Activated T-cell treated with anti-CD3 and anti-CD28 coated beads for 48 hours (primary cell): ENCODE results near the gene MAPKAPK2.
"Not testable (repeated sequence)": the region's sequence is repeated elsewhere in the genome, so short reads cannot be mapped to it uniquely, and the experiment has no call there.

Experiments used
- DNase-seq: peaks from one replicate; pipeline ENCODE4 v3.0.0-alpha.2; 2020; ENCODE audit warnings: low read depth

MAPKAPK2 gene

DNA sequence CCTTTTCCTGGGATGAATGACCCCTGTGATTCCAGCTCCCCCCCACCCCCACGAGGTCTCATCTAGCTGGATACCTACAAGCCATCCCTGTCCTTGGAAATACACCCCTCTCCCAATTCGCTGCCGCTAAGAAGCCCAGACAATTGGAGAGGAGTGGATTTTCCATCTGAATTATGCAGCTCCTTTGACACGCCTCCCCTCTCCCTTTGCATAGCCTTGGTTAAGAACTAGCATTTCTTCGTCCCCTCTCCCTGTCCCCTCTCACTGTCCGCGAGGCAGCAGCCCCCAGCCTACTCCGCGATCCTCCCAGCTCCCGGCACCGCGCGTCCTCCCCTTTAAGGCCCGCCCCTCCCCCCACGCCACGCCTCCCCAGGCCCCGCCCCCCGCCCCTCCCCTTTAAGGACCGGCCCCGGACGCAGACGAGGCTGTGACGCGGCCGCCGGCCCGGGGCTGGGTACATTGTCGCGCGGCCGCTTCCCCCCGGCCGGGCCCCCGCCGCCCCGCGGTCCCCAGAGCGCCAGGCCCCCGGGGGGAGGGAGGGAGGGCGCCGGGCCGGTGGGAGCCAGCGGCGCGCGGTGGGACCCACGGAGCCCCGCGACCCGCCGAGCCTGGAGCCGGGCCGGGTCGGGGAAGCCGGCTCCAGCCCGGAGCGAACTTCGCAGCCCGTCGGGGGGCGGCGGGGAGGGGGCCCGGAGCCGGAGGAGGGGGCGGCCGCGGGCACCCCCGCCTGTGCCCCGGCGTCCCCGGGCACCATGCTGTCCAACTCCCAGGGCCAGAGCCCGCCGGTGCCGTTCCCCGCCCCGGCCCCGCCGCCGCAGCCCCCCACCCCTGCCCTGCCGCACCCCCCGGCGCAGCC lies at the start of gene MAPKAPK2:
TSS of gene MAPKAPK2 (plus strand) at position 428 of the 856 bp plus-strand sequence. CDS start at position 753, 325 bp downstream.
- DNase-seq = peak; percentile 72

- DNase-seq = peak; percentile 93
Measured at GRCh38 chr1:206635080-206635977, 49.4 kb upstream of the MAPKAPK2 start, which contains the start of gene DYRK3. Gene DYRK3, plus strand, starts transcription at chr1:206635536. Its CDS starts 168 bp downstream, at chr1:206635704.

DNA sequence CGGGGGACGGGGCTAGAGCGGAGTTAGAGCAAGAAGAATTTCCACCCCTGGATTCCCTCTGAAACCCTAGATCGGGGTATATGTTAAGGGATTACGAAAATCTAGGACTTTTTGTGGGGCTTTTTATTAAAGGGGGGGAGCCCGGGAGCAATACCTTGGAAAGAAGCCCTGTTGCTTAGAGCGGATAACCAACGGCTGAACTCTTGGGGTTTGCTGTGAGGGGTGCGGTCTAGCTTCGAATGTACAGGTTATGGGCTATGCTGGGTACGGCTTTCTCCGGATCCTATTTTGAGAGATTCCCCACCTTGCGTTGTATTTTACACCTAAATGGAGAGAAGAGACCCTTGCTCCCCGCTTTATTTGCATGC lies 48.7 kb upstream of the MAPKAPK2 start:
- DNase-seq = no peak

DNA sequence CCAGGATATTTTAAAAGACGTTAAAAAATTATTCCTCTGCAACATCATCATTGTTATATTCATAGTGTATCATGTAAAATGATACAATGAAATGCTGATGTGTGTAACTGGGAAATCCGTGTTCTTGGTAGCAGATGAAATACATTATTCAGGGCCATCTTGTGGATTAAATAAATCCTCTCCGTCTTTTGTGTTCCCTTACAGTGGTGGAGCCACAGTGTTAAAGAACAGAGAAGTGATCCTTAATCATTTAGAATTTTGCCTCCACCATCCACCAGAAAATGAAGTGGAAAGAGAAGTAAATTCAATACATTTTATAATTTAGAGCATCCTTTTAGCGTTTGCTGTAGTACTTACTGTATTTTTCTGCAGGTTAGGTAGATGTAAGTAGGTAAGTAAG lies 48.0 kb upstream of the MAPKAPK2 start:
- no peak for DNase-seq

- DNase-seq = no peak
Measured at GRCh38 chr1:206637605-206638004, 47.1 kb upstream of the MAPKAPK2 start.

DNA sequence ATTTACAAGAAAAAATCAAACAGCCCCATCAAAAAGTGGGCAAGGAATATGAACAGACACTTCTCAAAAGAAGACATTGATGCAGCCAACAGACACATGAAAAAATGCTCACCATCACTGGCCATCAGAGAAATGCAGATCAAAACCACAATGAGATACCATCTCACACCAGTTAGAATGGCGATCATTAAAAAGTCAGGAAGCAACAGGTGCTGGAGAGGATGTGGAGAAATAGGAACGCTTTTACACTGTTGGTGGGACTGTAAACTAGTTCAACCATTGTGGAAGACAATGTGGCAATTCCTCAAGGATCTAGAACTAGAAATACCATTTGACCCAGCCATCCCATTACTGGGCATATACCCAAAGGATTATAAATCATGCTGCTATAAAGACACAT lies 42.6 kb upstream of the MAPKAPK2 start:
- DNase-seq = not testable (repeated sequence)

GRCh38 chr1:206643118-206643698 lies 41.5 kb upstream of the MAPKAPK2 start:
- DNase-seq = no peak

GRCh38 chr1:206646504-206646903 lies 38.2 kb upstream of the MAPKAPK2 start:
- DNase-seq = no peak

- DNase-seq = no peak
Measured at GRCh38 chr1:206647224-206647623, 37.5 kb upstream of the MAPKAPK2 start.

- DNase-seq = no peak
Measured at GRCh38 chr1:206649261-206649921, 35.3 kb upstream of the MAPKAPK2 start.

DNA sequence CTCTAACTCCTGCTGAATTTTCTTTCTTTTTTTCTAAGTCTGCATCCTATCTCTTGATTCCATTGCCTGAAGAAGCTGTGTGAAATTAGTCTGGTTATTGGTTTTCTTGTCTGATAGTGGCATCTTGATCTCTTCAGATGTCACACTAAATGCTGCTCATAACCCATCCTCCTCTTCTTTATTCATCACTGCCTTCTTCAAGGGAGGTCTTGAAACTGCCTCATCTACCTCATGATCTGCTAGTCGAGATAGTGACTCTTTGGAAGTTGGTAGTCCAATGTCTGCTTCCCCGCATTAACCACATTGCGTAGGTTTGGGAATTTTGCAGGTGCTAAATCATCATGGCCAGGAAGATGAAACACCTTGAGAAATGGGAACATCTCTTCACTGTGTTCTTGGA lies 33.7 kb upstream of the MAPKAPK2 start:
- DNase-seq = no peak

GRCh38 chr1:206651958-206652890 lies 32.5 kb upstream of the MAPKAPK2 start:
- no peak for DNase-seq

GRCh38 chr1:206653715-206654459 lies 30.8 kb upstream of the MAPKAPK2 start:
- DNase-seq = no peak

DNA sequence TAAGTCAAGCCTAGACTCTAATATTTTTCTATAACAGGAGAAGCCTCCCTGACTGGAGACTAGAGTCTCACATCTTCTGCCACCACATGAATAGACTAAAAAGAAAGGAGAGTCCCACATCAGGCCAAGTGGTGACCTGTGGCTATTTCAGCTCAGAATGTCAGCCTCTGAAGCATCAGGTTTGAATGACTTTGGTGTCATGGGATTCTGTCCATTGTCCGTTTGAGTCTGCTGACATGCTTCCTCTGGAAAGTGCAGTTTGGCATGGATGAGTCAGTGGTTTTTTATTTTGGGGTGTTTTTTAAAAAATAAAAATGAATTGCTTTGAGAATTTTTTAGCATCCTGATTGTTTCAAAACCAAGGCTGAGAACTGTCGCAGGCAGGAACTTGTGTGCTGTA lies 29.9 kb upstream of the MAPKAPK2 start:
- DNase-seq = no peak

DNA sequence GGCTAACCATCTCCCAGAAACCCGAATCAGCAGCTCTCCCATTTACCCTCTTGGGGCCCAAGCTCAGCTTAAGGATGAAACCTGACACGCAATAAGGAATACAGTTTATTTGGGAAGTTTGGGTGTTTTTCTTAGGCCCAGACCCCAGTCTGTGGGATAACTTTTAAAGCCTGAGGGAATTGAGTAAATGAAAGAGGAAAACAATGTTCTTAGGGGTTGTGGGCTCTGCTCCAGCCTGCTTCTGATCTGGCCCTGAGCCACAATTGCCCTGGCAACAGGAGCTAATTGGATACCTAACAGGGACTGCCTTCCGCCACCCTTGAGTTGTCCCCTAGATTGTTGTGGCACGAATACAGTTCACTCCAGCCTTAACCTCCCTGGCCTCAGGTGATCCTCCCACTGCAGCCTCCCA lies 29.2 kb upstream of the MAPKAPK2 start:
- no peak for DNase-seq

GRCh38 chr1:206656936-206657335 lies 27.8 kb upstream of the MAPKAPK2 start:
- DNase-seq = no peak

DNA sequence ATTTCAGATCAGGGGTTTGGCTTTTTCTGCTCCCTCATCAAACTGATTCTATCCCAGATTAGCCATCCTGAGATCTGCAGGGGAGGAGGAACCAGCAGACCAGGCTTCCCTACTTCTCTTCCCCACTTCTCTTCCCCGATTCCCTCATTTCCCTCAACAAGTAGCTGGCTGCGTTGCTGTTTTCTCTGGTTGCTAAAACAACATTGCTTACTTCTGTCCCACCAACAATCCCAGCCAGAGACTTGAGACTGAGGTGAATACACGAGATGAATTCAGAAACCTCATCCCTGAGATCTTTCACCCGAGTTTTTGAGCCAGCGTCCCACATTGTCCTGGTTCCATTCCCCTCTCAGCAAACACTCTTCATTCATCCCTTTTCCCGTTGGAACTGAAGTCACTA lies 27.0 kb upstream of the MAPKAPK2 start:
- DNase-seq = no peak

DNA sequence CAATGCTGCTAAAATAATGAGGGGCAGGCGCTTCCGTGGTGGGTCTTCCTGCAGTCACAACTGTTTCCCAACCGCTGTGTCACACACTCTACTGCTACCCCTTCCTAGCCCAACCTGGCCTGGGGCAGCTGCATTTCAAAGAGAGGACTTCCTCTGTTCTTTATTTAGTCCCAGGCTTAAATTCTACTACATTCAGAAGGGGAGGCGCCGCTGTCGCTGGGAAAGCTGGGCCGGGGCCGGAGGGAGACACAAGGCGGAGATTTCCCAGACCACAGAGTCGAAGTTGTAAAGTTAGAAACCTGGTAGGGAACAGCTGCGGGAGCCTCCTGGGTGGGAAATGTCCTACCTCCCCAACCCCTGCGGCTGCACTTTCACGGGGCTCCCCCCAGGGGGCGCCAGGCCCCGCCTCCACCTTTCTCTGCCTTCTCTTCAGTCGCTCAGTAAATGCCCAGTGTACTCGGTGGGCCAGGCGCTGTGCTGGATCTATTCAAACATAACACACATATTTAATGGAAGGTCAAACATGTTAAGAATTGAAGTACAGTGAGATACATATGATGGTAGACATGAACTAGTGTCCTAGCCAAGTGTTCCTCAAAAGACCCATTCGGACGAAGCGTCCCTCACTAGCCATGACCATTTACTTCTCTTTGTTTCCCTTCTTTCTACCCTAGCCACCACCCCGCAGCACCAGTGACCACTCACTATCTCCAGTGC lies 26.3 kb upstream of the MAPKAPK2 start:
- DNase-seq = peak; percentile 60

DNA sequence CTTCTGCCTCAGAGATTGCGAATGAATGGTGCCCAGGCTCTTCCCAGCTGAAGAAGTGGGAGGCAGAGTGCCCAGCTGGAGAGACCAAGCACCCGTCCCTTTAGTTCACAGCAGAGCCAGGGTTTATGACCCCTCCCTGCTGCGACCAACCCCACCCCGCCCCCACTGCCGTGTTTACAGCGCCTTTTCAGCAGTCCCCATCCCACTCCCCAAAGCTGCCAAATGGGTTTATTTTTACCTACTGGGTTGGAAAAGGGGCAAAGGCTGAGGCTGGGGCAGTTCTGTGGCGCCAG lies 25.8 kb upstream of the MAPKAPK2 start:
- DNase-seq = no peak

DNA sequence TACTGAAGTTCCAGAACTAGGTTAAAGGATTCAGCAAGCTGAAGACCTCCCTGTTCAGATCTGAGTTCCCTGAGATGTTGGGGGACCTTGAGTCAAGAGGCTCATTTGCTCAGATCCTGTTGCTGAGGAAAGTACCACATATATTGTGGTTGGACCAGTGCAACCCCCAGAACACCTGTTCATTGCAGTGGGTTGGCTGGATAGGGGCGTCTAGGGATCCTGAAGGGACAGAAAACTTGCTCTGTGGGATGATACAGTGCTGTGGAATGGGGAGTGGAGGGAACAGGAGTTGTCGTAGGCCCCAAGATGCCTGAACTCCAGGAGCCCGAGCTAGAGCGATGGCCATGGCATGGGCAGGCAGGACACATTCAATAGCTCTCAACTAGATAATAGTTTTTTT lies 24.6 kb upstream of the MAPKAPK2 start:
- no peak for DNase-seq
